Measurements from ENCODE around the gene CAT. TPM values are rescaled to one million over a fixed set of nuclear protein-coding genes. Genes with fewer than 3 reads are reported as not detected.

CAT gene
- total RNA-seq, 1 experiment from 2014 or later: 134 TPM

DNA sequence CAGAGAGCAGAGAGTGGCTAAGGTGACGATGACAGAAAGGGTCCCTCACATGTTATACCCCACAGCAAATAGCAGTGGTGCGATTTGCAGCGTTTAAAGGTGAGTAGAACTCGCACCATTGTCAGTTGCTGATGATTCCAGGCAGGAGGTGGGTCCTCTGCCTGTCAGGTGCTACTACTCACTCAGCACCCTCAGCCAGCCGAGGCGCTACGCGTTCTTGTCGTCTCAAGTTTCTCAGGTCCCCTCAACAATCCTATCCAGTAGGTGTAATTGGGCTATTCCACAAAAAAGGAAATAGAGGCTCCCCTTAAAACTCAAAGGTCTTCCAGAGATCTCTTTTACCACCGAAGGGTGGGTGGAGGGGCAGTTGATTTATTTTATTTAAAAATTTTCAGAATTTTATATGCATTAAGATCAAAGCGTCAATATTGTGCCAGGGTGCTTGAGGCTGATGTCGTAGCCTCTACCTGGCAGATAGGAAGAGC, 56.5 kb downstream of the CAT start:
- no peak for DNase-seq (ENCODE audit: low spot score)

DNA sequence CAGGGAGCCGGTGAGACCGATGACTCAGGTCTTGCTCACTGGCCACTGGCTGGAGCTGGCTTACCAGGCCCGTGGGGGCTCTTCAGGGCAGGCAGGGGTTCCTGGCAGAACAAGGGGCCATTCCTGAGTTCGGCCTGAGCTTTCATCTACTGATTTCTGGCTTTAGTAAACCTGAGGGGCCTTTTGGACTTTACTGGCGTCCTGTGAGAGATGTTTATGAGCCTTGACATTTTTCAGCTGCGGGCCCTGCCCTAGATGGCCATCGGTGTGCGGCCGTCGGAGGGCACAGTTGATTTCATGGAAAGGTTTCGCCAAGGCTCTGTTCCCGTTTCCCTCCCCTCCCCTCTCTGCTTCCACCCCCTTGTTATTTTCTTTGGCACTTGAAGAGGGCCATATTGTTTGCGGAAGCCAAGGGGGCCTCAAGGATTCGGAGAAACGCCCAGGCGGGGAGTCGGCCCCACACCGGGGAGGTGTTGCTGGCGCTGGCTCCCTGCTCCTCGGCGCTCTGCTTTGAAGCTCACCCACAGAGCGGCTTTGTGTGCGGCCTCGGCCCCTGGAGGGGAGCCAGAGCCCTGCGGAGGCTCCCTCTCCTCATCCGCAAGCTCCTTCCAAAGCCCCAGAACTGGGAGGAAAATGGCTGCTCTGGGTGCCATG, 57.1 kb downstream of the CAT start:
- DNase-seq (ENCODE audit: low spot score): no peak

DNA sequence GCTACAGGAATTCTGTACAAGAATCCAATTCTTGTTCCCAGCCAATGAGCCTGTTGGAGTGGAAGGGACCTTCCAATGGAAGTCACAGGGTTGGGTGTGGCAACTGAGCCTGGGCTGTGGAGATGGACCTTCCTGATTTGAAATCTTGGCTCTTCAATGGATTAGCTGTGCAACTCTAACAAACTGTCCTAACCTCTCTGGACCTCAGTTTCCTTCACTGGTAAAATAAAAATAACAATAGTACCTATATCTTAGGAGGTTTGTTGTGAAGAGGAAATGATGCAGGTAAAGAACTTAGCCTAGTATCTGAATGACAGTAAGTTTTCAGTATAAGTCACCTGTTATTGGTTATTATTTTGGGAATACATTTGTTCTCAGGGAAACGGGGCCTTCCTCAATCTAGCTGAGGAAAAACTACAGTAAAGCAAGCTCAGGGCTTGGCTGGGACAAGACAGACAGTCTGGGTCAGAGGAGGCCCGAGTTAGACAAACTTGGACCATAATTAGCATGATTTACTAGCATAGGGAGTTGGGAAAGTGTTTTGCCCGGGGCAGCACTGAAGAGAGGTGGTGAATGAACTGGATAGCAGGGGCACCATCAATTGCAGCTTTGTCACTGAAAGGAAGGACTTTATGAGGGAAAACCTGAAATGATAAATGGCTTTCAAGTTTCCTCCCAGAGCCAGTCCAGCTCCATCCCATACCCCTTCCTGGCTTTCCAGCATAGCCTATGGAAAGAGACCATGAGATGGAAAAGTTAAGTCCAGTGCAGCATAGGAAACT, 61.2 kb downstream of the CAT start:
- DNase-seq (ENCODE audit: low spot score): no peak

DNA sequence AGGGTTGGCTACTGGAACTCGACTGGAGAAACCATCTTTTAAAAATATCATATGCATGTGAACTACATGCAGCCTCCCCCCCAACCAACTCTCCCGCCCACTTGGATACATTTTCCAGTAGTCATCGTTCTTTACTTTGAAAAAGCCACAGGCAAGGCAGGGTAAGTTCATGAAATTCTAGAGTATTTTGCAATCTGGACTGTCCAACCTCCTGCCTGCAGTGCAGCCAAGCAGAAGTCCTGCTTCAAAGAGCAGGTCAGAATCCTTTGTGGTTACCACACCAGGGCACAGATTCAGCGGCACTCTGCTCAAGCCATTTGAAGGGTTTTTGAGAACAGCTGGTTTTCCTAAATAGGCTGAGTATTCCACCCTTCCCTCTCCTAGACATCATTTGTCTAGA, 62.8 kb downstream of the CAT start:
- peak; percentile 77 for DNase-seq (ENCODE audit: low spot score)

DNA sequence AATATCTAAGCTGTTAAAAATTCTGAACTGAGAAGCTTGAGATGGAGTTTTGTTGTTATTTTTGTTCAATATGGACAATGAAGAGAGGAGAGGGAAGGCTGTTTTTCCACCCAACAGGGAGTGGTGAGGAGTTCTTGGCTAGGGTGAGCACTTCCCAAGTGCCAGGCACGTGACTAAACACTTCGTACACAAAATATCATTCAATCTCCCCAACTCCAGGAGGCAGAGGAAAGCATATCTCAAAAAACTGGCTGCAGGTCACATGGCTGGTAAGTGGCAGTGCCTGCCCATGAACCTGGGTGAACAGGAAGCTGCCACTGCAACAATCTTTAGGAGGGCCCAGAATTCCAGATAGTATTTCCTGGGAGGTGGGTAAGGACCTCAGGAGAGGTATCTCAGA, 63.2 kb downstream of the CAT start:
- DNase-seq (ENCODE audit: low spot score): peak; percentile 63

DNA sequence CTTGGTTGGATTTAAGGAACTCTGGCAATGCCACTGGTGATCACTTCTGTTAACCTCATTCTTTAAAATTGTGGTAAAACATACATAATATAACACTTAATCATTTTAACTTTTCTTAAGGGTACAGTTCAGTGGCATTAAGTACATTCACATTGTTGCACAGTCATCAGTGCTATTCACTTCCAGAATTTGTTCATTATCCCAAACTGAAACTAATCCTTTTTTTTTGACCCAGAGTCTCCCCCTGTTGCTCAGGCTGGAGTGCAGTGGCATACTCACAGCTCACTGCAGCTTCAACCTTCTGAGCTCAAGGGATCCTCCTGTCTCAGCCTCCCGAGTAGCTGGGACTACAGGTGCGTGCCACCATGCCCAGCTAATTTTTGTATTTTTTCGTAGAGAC, 64.2 kb downstream of the CAT start:
- DNase-seq (ENCODE audit: low spot score): peak; percentile 30

DNA sequence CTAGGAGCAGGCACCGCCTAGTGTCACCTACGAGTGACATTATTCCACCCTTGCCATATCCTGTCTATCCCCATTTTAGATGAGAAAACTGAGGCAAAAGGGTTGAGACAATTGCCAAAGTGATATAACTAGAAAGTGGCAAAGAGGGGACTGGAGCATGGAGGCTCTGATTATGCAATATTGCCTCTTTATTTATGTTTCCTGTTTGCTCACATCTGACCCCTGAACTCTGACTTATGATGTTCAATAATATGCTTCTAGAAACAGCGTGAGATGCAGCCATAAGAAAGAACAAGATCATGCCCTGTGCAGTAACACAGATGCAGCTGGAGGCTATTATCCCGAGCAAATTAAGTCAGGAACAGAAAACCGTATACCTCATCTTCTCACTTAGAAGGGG, 67.1 kb downstream of the CAT start:
- DNase-seq (ENCODE audit: low spot score): no peak

DNA sequence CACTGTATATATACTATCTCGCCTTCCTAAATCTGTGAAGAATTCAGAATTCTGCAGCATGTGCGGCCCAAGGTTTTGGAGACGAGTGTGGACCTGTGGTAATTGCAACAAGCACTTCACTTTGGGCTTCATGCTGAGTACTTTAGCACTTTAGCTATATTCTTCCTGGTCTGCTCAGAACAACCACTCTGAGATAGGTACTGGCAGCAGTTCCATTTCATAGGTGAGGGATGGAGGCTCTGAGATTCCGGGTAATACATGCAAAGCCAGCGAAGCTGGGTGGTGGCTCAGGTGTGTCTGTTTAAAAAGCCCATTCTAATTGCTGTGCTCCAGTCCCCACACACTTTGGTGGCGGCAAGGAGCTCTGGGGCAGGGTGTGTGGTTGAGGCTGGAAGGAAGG, 68.4 kb downstream of the CAT start:
- DNase-seq (ENCODE audit: low spot score): no peak

DNA sequence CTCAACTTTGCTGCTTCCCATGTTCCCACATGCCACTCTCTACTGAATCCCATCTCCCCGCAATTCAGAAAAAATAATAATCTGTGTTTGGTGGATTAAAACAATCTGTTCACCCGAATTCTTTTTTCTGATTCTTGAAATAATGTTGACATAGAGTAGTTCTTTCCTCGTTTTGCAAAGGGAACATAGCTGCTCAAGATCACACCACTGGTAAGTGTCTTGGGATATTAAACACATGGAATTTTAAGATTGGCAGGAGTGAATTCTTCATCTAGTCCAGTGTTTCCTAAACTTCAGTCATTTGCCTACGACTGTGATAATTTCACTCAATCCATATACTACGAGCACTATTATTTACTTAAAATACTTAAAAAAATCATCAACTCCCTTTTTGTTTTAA, 68.9 kb downstream of the CAT start:
- DNase-seq (ENCODE audit: low spot score): no peak

DNA sequence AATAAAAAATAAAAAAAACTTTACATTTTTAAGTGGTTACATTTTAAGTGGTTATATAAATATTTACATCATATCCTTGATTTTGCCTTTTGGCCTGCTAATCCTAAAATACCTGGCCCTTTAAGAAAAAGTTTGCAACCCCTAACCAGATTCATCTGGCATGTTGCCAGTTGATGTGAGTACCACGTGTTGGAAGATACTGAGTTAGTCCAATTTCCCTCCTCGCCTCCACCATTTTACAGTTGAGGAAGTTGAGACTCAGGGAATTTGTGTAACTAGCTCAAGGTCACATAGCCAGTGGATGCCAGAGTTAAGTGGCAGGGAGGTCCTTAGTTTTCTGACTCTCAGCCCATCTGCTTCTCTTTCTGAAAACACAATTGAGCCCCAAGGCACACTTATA, 69.8 kb downstream of the CAT start:
- DNase-seq (ENCODE audit: low spot score): no peak

DNA sequence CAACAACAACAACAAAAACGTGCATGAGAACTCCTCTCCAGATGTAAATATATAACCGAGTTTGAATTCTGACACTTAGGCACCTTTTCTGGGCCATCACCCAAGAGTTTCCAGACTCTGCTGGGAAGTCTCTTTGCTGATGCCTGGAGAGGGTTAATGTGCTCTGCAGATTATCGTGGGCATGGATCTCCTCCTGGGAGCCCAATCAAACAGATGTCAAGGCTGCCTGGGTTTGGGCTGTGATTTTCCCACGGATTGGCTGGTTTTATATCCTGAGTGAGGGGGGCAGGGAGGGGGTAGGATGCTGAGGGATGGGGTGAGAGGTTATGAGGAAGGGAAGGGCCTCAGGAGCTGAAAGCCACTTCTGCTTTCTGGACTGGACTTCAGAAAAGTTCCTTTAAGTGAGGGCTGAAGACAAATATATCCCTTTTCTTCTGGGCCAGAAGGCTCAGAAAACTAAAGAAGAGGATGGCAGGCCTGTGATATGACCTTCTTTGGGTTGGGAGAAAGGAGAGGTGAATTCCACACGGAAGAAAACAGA, 70.7 kb downstream of the CAT start:
- DNase-seq (ENCODE audit: low spot score): no peak

DNA sequence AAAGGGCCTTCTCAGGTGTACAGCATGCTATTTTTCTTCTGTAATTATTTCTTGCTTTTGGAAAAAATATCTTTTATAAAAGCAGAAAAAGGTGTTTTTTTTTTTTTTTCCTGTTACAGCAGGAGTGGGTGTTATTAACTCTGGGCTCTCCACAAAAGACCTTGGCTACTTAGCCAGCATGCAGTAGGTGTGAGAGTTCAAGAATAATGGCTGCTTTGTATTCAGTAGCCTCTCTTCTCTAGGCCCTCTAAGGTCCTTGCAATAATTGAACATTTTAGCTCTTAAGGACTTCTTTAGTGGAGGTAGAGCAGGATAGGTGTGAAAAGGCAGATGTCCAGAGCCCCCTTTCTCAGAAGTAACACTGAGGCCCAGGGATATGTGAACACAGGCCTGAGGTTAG, 71.5 kb downstream of the CAT start:
- no peak for DNase-seq (ENCODE audit: low spot score)

DNA sequence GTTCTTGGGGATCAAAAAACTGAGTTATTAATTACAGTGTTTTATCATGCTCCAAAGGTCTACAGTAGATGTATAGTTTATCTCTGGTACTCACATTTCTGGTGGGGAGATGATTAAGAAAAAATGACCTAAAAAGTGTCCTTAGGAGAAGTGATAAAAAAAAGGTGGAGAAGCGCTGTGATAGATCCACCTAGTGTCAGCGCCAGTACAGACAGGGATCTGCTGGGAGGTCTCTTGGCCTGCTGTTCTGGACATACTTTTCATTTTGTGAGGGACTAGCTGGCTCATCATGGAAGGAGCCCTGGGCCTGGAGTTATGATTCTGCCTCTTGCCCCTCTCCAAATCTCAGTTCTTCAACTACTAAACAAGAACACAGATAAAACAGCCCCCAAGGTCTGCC, 71.9 kb downstream of the CAT start:
- no peak for DNase-seq (ENCODE audit: low spot score)

DNA sequence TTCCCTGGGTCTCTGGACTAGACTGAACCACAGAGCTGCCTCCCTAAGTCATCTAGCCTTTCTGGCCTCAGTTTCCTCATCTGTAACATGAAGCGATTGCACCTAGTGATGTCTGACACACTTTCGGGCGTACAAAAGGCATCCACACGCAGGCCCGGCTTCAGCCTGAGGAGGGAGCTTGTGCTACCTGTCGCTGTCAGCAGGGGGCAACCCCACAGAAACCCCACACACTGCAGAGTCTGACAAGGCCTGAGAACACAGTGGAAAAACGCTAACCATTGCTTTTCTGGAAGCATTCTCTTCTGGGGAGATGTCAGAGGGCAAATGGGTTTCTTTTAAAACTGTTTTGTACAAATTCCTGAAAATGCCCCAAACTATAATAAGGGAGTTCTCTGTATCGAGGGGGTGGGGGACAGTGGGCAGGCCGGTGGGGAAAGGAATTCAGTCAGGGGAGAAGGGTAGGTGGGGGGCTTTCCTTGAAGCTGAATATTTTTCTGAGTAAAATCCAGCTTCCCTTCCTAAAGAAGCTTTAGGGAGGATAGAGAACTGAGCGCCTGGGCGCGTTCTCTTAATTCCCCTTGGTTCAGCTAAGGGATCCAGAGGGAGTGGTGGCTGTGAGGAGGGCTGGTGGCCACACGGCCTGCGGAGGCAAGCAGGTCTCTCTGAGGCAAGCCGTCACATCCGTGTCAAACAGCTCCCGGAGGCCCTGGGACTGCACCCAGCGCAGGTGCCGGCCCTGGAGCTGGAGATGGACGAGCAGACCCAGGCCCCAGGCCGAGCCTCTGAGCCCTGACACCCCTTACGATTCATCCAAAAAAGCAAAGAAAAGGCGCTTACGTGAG, 74.3 kb downstream of the CAT start:
- DNase-seq (ENCODE audit: low spot score): peak; percentile 75

DNA sequence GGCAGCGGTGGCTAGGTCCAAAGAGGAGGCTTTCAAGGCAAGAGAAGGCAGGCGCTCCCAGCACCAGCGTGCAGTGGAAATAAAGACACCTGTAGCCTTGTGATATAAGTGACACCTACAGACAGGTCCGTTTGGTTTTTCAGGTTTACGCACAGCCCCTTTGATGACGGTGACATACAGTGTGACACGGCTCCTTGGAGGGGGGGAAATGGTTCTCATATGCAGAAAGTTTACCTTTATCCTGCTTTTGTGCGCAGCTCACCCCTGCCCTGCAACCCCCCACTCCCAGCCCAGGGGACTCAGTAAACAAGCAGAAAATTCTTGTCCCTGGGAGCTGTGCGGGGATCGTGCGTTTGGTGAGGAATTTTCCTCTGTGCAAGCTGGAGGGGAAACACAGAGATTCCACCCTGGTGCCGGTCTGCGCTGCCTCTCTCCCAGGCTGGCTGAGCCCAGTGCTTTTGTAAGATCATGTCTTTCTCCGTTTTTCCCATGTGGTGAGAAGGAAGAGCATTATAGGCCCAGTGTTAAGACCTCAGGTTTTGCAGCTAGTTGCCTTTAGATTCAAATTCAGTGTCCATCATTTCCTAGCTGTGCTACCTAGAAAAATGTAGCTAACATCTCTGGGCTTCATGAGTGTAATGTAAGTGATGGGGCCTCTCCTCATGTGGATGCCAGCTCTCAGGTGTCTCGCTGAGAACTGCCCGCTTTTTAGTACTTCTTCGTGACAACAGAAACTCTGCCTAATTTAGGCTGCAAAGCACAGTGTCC, 75.1 kb downstream of the CAT start, which contains the start of gene ELF5:
TSS of gene ELF5 (minus strand) at position 113 of the 768 bp plus-strand sequence. CDS start 8,045 bp downstream, outside the sequence.
- DNase-seq (ENCODE audit: low spot score): no peak

DNA sequence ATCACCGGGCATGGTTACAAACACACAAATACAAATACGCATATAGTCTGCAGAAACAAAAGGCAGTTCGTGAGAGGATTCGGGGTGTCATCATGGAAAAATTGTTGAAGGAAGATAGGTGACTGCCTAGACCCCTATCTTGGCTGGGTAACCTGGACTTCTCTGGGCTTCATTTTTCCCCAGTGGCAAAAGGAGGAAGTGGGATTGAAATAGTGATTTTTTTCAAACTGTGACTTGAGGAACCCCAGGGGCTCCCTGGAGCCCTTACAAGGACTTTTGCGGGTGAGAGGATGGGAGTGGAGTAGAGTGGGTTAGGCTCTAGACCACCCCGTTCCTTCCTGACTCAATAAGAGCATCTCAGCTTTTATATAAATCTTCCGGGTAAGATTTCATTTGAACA, 75.9 kb downstream of the CAT start:
- DNase-seq (ENCODE audit: low spot score): no peak

DNA sequence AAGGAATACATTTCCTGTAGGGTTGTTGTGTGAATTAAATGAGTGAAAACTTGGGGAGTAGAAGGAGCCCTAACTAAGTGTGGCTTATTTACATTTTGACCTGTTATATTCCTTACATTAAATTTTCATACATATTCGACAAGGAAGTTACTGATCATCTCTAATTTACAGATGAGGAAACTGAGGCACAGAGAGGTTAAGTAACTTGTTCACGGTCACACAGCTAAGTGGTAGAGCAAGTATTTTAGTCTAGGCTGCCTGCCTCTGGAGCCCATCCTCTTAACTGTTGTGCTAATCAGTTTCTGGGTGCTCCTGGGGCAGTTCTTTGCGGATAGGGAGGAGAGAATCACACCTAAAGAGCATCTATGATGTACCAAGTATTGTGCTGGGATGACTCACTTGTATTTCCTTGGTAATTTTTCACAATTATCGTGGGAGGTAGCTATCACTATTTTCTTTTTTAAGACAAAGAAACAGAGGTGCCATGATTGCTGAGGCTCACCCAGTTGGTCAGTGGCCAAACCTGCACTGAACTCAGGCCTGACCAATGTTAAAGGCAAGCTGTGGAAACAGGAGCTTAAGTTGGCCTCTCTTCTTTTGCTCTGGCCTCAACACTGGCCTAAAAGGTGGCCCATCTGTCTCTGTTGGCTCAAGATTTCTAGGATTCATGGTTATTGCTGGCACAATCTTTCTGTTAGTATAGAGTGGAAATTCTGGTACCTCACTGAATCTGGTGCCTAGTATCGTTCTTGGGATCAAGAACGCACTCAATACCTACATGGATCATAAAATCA, 77.7 kb downstream of the CAT start:
- no peak for DNase-seq (ENCODE audit: low spot score)

DNA sequence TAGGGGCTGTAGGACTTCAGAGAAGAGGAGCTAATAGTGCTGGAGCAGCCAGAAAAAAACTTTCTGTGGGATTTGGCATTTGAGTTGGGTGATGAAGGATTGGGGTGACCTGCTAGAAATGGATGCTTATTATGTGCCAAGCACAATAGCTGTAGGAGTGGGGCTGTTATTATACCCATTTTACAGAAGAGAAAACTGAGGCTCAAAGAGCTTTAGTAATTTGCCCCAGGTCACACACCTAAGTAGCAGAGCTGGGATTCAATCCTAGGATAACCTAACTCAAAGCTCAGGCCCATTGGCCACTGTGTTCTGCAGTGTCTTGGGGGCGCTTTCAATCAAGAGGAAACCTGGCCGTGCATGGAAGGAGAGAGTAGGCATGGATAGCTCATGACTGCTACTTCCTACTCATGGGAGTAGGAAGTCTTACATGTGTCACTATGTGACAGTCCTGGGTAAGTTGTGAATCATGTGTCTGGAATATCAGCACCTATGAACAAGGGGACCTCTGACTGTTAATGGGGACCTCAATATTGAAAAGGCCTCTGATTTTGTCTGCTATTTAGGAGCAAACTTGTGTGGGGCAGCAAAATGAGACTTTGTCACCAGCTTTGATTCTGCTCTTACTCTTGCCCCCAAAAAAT, 81.0 kb downstream of the CAT start:
- no peak for DNase-seq (ENCODE audit: low spot score)

DNA sequence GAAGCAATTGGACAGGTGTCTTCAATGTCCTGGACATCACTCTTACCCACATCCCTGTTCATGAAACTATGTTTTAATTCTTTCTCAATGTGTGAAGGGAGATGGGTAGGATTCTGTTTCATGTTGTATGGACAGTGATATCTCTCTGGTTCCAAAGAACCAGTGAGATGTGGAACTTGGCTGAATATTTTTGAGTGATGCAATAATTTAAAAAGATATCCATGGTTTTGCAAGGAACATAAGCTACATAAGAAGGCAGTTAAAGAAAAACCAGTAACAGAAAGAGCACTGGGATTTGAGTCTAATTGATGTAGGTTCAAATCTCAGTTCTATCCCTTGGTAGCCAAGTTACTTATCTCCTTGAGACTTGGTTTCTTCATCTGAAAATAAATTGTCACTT, 82.5 kb downstream of the CAT start:
- no peak for DNase-seq (ENCODE audit: low spot score)

All from H4 (cell line).